HUES6 (cell line): ENCODE measurements around the gene ENTHD1.

ENCODE experiments used
- H3K27ac ChIP-seq: 2 replicates; pipeline ENCODE4 v1.7.0; 2013; ENCODE audit warnings: low read depth, mild to moderate bottlenecking, low read length, inconsistent platforms
- H3K27me3 ChIP-seq: 2 replicates; pipeline ENCODE4 v1.6.1; 2013; ENCODE audit warnings: low read length; ENCODE audit not compliant: control insufficient read depth, insufficient read depth
- H3K36me3 ChIP-seq: 2 replicates; pipeline ENCODE4 v1.6.1; 2013; ENCODE audit warnings: low read length; ENCODE audit not compliant: control insufficient read depth, insufficient read depth
- H3K4me1 ChIP-seq: 2 replicates; pipeline ENCODE4 v1.6.1; 2013; ENCODE audit warnings: low read length; ENCODE audit not compliant: control insufficient read depth, insufficient read depth
- H3K4me3 ChIP-seq: 2 replicates; pipeline ENCODE4 v1.5.1; 2013; ENCODE audit warnings: low read depth, low read length
- H3K9ac ChIP-seq: one replicate; pipeline ENCODE4 v1.6.1; 2013; ENCODE audit warnings: mild to moderate bottlenecking, low read length
- H3K9me3 ChIP-seq: 2 replicates; pipeline ENCODE4 v1.6.1; 2013; ENCODE audit warnings: low read depth, low read length; ENCODE audit not compliant: control insufficient read depth, insufficient read depth

Gene ENTHD1

DNA sequence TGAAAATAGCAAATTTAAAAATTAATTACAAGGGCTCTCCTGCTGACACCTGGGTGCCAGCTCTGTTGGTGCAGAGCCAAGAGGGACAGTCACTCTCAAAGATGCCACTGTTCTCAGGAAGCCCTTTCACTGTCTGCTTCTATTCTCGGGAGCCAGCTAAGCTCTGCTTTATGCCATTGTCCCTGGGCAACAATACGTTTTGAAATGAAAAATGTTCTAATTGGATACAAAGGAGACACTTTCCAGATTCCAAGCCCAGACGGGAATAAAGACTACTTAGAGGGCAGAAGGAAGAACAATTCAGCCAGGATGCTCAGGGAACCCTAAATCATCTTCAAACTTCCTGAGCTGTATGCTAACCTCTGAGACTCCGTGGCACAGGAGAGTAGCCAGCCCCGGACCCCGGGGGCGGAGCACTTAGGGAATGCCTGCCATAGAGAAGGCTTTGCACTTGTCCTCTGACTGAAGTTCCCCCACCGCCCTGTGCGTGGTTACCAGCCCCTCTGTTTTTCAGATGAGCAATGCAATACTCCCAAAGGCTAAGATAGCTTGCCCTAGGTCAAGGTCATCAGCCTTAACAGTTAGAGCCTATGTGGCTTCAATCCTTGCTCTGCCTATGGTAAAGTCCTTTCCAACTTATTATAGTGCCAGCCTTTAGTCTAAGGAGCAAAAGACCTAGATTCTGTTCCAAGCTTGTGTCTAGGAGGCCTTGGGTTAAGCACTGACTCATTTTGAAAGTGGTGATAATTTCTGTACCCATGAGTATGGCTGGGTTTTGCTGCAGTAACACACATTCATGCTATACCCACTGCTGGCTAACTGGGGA, 172.1 kb downstream of the ENTHD1 start:
- H3K4me3 ChIP-seq, result no peak overlapping the region
- H3K9ac ChIP-seq, result no peak overlapping the region
- H3K27me3 ChIP-seq, result peaks cover 4% of the 10 kb centered on the region; the same call in 1 of the 2 replicates
- no peaks in the 10 kb centered on the region for H3K9me3 ChIP-seq
- H3K27ac ChIP-seq, result no peak overlapping the region
- no peaks in the 10 kb centered on the region for H3K36me3 ChIP-seq
- H3K4me1 ChIP-seq, result peaks cover 13% of the 10 kb centered on the region; the same call in 1 of the 2 replicates

- Histone ChIP-seq H3K4me3 (no peak overlapping the region), H3K27me3 (no peaks in the 10 kb centered on the region), H3K9ac (no peak overlapping the region), H3K36me3 (no peaks in the 10 kb centered on the region), H3K9me3 (no peaks in the 10 kb centered on the region), H3K4me1 (peaks cover 13% of the 10 kb centered on the region; the same call in 1 of the 2 replicates), H3K27ac (no peak overlapping the region)
Observed at GRCh38 chr22:39719559-39720450, 173.8 kb downstream of the ENTHD1 start.

GRCh38 chr22:39718921-39719475, 174.6 kb downstream of the ENTHD1 start:
- H3K4me1 ChIP-seq, result peaks cover 13% of the 10 kb centered on the region; the same call in 1 of the 2 replicates

DNA sequence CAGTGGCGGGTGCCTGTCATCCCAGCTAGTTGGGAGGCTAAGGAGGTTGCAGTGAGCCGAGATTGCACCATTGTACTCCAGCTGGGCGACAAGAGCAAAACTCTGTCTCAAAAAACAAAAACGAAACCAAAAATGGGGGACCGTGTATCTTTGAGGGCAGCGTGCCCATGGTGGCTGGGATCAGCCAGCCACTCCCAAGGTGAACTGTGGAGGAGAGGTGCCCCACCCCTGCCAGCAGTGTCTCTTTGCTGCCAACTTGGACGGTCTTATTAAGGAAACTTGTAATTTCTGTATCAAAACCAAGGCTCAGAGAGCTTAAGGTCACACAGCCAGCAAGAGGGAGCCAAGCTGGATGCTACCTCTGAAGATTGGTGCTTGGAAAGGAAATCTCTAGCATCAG, 175.4 kb downstream of the ENTHD1 start:
- Histone ChIP-seq H3K27ac (no peak overlapping the region), H3K9ac (no peak overlapping the region), H3K9me3 (no peaks in the 10 kb centered on the region), H3K4me3 (no peak overlapping the region), H3K36me3 (no peaks in the 10 kb centered on the region), H3K4me1 (peaks cover 15% of the 10 kb centered on the region; the same call in 1 of the 2 replicates), H3K27me3 (no peaks in the 10 kb centered on the region)

More at GRCh38 chr22:39718921-39719475, 174.6 kb downstream of the ENTHD1 start:
- no peaks in the 10 kb centered on the region for H3K36me3 ChIP-seq
- H3K27ac ChIP-seq, result no peak overlapping the region
- H3K27me3 ChIP-seq, result no peaks in the 10 kb centered on the region
- H3K9me3 ChIP-seq, result no peaks in the 10 kb centered on the region
- no peak overlapping the region for H3K4me3 ChIP-seq
- H3K9ac ChIP-seq, result no peak overlapping the region

GRCh38 chr22:39717099-39717498, 176.5 kb downstream of the ENTHD1 start:
- Histone ChIP-seq H3K36me3 (no peaks in the 10 kb centered on the region), H3K9me3 (no peaks in the 10 kb centered on the region), H3K4me1 (peaks cover 20% of the 10 kb centered on the region; the same call in 1 of the 2 replicates), H3K27ac (no peak overlapping the region), H3K4me3 (no peak overlapping the region), H3K9ac (no peak overlapping the region), H3K27me3 (no peaks in the 10 kb centered on the region)

DNA sequence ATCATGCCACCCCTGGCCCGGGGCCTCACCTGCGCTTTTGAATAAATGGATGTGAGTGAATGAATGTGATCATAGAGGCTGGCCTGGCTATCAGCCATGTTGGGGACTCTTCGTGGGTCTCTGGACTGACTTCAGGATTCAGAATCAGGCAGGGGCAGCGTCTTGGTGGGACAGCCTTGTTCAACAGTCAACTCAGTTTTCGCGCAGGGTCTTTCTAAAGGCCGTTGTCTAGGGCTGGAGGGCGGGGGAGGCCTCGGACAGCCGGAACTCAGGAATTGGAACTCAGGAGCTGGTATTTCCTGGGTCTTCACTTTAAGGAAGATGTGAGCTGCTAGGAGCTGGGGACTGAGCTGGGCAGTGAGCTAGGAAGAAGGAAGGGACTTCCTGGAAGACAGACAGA, 177.0 kb downstream of the ENTHD1 start:
- no peaks in the 10 kb centered on the region for H3K27me3 ChIP-seq
- H3K9me3 ChIP-seq, result no peaks in the 10 kb centered on the region
- H3K9ac ChIP-seq, result no peak overlapping the region

DNA sequence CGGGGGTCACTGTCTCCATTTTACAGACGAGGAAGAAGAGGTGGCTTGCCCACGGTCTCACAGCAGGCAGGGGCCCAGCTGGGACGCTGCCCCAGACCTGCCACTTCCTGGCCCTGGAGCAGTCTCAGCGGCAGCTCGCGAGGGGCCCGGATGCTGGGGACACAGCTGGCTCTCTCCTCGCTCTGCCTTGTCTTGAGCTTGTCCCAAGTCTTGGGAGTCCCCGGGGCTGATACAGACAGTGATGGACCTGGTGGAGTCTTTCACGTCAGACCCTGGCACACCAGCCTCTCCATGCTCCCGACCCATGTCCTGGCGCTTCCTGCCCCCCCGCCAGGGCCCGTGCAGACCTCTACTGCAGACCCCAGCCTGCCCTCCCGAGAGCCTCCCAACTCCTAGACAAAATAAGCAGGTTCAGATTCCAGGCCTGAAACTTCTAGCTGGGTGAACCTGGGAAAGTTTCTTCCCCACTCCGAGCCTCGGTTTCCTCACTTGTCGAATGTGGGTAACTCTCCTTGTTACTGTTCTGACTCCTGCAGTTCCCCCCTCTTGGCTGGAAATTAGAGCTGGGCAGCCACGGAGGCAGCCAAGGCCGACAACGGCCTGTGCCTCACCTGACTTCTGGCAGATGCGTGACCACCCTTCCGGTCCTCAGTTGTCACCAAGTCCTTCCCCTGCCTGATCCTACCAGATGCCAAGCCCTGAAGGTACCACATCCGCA, 177.6 kb downstream of the ENTHD1 start:
- Histone ChIP-seq H3K36me3 (no peaks in the 10 kb centered on the region), H3K9me3 (no peaks in the 10 kb centered on the region), H3K4me1 (peaks cover 20% of the 10 kb centered on the region; the same call in 1 of the 2 replicates), H3K27ac (no peak overlapping the region), H3K27me3 (no peaks in the 10 kb centered on the region), H3K4me3 (no peak overlapping the region), H3K9ac (no peak overlapping the region)

More for the DNA sequence above, 177.0 kb downstream of the ENTHD1 start:
- Histone ChIP-seq H3K4me1 (peaks cover 20% of the 10 kb centered on the region; the same call in 1 of the 2 replicates), H3K4me3 (no peak overlapping the region), H3K27ac (no peak overlapping the region), H3K36me3 (no peaks in the 10 kb centered on the region)

DNA sequence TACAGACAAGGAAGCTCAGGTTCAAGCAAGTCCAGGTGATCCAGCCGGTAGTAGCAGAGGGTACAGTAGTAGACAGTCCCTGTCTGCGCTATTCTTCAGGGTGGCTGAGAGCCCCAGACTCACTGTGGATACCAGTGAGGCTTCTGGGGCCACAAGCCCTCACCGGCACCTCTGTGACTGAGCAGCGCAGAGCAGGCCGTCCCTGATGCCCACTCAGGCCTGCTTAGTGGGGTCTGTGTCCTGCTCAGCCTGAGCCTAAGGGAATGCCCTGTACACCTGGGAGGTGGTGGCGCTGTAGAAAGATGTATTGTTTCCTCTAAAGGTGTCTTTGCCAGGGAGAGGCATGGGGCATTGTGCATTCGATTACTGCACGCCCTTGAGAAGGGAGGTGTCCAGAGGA, 179.2 kb downstream of the ENTHD1 start:
- H3K27me3 ChIP-seq, result no peaks in the 10 kb centered on the region
- H3K9ac ChIP-seq, result no peak overlapping the region

GRCh38 chr22:39713799-39714290, 179.7 kb downstream of the ENTHD1 start:
- Histone ChIP-seq H3K36me3 (no peaks in the 10 kb centered on the region), H3K27me3 (no peaks in the 10 kb centered on the region), H3K9me3 (no peaks in the 10 kb centered on the region), H3K4me3 (no peak overlapping the region), H3K9ac (no peak overlapping the region), H3K4me1 (peaks cover 7% of the 10 kb centered on the region; the same call in 1 of the 2 replicates), H3K27ac (no peak overlapping the region)

More for the DNA sequence above, 179.2 kb downstream of the ENTHD1 start:
- no peak overlapping the region for H3K27ac ChIP-seq
- H3K4me3 ChIP-seq, result no peak overlapping the region
- no peaks in the 10 kb centered on the region for H3K9me3 ChIP-seq
- no peaks in the 10 kb centered on the region for H3K36me3 ChIP-seq
- H3K4me1 ChIP-seq, result peaks cover 7% of the 10 kb centered on the region; the same call in 1 of the 2 replicates
